Left ventricle myocardium superior (tissue), 1 donor: ENCODE results near the gene PPARG. TPM values are rescaled to one million over a fixed set of nuclear protein-coding genes. Genes with fewer than 3 reads are reported as not detected.

Experiments
- ATAC-seq: fragments of 200-7000 bp; cut with Tn5 transposase; one replicate; pipeline ENCODE4 v1.9.1; 2020; ENCODE audit warnings: mild to moderate bottlenecking, moderate library complexity
- DNase-seq: peaks from one replicate; pipeline ENCODE4 v3.0.0-alpha.2; 2020
- intact Hi-C: fragments of 100-400 bp; cut with micrococcal nuclease; formaldehyde crosslinking; loops from one replicate; pipeline ENCODE4 v1.11.0; 2022
- total RNA-seq: library from RNA; stranded (reverse); fragmentation: NEBNext Ultra II Directional; extraction: Animal tissue kit (Norgen Biotek cat#: 25700); gene quantifications from one replicate; pipeline ENCODE4 v1.2.1, GENCODE V29; 2021
- donor health status: DM: no; HTN: yes; CAD: no; lungs with severe emphysema.

Gene PPARG
- total RNA-seq, 1 donor from 2014 or later, result 24.0 TPM

DNA sequence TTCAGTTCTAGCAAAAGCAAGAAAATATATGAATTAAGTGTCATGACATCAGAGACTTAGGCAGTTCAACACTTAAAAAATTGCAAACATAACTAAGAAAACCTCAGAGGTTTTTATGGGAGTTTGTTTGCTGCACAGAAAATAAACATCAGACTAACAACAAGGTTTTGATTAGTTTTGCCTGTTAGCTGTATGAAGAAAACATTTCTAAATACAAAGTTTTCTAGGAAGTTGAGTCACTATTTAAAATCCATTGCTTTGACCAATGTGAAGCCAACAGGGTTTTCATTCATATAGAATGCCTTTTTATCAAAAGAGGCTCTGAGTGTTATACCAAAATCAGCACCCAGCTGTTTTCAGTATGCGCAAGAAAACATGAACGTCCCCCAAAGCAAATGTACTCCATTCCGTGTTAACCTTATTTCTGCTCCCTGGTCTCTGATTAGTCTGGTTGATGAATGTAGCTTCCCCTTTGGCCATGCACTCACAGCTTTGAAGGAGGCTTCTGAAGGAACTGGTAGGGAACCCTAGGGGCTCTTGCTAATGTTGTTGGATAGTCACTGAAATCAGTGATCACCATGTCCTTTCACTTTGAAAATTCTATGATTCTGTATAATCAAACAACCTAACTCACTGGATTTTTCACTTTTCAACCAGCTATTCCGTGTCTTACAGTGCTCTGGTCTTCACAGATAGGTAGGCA lies 105.8 kb downstream of the PPARG start:
- ATAC-seq (no peak), DNase-seq (no peak)
- intact Hi-C loops, result no loop called here

GRCh38 chr3:12395349-12396012 lies 106.6 kb downstream of the PPARG start:
- DNase-seq, result no peak
- no peak for ATAC-seq
- intact Hi-C loops, result no loop called here

DNA sequence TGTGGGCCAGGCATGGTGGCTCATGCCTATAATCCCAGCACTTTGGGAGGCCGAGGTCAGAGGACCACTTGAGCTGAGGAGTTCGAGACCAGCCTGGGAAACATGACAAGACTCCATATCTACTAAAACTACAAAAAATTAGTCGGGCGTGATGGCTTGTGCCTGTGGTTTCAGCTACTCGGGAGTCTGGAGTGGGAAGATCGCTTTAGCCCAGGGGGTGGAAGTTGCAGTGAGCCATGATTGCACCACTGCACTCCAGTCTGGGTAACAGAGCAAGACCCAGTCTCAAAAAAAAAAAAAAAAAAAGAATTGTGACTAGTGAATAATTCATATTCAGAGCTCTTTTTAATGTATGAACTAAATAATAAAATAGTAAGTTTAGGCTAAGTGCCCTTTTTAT lies 107.6 kb downstream of the PPARG start:
- ATAC-seq (no peak), DNase-seq (no peak)
- intact Hi-C loops, result no loop called here

- DNase-seq (no peak), ATAC-seq (no peak)
- intact Hi-C loops, result no loop called here
Observed at GRCh38 chr3:12399226-12399625, 110.4 kb downstream of the PPARG start.

DNA sequence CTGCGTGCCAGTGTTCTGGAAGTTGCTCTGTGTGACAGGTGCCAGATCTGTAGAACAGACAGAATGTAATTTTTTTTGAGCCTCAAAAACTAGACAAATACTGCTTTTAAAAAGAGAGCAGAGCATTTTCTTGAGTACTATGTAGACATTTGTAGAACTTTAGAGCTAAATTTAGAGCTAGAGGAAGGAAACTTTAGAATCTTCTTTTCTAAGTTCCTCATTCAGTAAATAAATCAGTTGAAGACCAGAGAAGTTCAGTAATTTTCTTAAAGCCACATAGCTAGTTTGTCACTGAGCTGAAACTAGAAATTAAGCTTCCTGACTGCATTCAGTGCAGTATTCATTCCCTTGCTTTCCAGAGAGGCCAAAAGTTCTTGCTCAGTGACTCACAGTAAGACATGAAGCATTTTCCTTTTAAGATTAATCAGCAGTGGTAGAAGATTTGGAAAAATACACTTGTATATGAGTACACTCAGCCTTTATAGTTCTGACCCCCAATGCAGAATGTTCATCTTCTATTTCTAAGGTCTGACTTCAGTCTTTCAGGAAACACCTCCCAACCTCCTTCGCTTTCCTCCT lies 111.8 kb downstream of the PPARG start:
- intact Hi-C loops, result no loop called here
- DNase-seq (no peak), ATAC-seq (no peak)

DNA sequence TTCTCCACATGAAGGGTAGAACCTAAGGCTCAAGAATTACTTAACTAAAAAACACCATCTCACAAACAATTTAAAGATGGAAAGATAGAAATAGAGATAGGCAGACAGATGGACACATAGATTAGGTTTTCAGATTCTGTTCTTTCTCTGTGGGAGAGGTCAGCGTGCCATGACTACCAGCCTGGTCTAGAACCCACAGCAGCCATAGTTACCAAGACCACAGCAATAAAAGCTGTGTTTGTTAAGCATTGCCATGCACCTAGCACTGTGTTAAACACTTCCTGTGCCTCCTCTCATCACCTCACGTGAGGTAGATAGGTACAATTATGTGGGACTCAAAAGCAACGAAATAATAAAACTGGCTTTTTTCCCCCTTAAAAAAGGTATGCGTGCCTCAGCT lies 112.3 kb downstream of the PPARG start:
- intact Hi-C loops, result no loop called here
- DNase-seq (no peak), ATAC-seq (no peak)

DNA sequence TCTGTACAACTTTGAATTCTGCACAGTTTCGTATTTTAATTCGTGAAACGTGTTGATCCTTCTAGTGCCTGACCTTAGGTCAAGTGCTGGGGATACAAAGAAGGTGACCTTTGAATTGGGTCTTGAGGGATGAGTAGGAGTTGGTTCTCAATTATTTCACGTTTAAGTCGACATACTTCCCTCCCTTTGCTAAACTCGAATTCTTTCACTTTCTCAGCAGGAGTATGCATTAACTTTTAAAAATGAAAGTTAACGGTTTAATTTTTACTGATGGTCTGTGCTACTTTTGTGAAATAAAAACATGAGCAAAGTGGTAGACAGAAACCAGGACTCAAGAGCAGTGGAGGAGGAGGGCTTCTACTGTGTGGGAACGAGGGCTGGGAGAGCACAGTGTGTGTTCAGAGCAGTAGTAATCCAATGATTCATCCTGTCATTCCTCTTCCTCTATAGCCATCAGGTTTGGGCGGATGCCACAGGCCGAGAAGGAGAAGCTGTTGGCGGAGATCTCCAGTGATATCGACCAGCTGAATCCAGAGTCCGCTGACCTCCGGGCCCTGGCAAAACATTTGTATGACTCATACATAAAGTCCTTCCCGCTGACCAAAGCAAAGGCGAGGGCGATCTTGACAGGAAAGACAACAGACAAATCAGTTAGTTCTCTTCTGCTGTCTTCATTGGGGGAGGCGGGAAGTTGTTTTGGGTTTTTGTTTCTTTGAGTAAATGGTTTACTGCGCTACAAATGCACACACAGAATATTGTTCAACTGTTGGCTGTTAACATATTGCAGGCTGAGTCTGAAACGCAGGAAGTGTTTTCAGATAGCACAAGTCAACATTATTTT lies 116.8 kb downstream of the PPARG start:
- intact Hi-C loops, result no loop called here
- ATAC-seq (peak; percentile 95), DNase-seq (peak; percentile 78)

DNA sequence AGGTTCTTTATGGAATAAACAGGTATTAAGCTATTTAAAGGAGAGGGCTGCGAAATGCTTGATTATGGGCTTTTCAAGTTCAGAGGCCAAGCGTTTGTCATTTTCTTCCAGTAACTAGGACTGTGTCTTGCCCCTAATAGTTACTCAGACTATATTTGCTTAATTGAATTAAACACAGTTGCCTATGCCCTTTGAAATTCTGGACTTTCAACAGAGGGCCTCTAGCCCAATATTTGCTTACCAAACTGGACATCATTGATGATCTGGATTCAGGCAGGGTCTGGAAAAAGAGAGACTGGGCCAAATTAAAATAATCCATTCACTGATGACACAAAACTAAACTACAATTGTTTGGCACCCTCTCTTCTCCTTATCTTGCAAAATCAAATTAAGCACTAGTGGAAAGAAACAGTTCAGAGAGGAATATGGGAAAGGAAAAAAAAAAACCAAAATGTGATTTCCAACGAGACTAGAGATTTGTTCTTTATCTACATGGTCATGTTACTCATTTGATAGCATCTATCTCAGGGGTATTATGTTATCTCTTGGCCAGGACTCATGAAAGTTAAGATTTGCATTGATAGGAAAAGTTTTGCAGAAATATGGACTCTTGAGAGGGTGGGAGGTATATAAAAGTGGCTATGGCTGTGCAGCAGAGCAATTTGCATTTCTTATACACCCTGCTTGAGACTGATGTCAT lies 120.3 kb downstream of the PPARG start:
- DNase-seq (no peak), ATAC-seq (no peak)
- intact Hi-C loops, result no loop called here

DNA sequence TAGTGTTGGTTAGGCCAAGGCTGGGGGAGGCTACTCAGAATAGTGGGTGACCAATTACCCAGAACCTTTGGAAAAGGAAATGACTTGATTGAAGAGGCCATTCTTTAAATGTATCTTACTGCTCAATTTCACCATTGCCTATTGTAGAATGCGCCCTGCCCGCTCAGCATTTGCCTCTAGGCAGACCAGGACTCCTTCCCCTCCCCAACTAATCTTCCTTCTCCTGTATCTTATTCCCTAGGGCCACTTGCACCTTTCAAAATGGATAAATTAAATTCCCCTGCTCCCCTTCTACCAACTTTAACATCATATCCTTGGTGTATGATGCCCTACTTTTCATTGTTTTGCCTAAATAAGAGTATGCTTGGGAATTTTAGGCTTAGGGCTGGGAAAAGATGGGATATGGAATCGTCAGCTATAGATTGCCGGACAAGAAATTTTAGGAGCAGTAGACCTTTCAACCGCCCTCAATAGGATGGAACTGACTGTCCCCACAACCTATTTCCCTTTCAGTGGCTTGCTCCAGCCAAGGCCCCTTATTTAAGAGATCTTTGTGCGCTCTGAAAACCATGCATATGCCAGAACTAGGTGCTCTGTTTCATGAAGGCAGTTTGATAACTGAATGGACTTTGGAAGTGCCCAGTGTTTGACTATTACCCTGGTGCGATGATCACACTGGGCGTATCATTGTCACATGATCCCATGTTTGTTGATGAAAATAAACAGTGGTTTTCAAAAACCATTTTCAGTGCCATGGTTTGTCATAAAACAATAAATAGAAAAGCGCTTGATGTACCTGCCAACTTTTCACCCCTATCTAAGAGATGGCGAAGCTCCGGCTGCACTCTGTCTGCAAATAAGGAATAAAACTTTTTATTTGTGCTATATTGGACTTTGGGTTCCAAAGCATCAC lies 121.1 kb downstream of the PPARG start:
- intact Hi-C loops, result no loop called here
- no peak for ATAC-seq
- DNase-seq, result no peak

DNA sequence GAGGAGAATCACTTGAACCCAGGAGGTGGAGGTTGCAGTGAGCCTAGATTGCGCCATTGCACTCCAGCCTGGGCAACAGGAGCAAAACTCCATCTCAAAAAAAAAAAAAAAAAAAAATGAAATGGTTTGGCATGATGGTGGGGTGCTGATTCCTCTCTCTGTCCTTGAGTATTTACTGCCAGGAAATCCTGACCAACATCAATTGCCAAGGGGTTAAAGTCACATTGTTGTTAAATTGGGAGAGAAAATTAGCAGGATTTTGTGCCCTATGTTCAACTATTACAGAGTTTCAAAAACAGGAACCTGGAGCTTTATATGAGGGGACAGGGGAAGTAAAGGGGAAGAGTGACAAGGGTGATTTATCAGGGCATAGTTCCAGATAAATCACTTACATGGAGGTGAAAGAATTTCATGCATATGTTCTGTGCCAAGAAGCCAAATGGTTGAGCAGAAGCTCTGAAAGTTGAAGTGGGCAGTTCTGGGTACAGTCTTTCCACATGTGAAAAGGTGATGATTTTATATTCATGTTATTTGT lies 124.9 kb downstream of the PPARG start:
- intact Hi-C loops, result no loop called here
- peak; percentile 27 for ATAC-seq
- no peak for DNase-seq

DNA sequence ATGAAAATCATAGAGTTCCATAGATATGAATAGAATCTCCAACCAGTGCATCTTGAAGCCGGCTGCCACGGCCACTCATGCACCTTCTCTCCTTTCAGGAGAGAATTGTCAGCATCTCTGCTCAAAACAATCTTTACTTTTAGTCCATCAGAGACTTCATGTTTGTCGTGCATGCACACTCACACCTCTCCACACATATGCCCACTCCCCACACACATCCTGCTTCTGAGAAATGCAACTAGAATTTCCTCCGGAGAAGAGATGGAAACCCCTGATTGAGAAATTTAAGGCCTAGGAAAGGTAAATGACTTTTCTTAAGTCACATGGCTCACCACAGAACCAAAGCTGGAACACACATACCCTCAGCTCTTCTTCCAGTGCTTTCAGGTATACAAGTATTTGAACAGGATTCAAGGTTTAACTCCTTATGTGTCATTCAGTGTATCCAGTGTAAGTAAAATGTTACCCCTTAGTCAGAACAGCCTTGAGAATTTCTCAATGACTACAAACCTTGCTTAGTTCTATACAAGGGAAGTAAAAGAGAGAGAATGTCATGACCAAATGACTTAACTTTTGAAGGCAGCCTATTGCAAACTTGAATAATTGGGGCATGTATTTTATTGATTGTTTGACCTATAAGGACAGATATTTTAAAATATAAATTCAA lies 126.3 kb downstream of the PPARG start:
- DNase-seq, result no peak
- intact Hi-C loops, result no loop called here
- ATAC-seq, result no peak

GRCh38 chr3:12416731-12417130 lies 127.9 kb downstream of the PPARG start:
- no peak for ATAC-seq

GRCh38 chr3:12420393-12420792 lies 131.5 kb downstream of the PPARG start:
- intact Hi-C loops, result no loop called here
- ATAC-seq, result no peak
- DNase-seq, result no peak

More at GRCh38 chr3:12416731-12417130, 127.9 kb downstream of the PPARG start:
- intact Hi-C loops, result no loop called here
- DNase-seq, result no peak

DNA sequence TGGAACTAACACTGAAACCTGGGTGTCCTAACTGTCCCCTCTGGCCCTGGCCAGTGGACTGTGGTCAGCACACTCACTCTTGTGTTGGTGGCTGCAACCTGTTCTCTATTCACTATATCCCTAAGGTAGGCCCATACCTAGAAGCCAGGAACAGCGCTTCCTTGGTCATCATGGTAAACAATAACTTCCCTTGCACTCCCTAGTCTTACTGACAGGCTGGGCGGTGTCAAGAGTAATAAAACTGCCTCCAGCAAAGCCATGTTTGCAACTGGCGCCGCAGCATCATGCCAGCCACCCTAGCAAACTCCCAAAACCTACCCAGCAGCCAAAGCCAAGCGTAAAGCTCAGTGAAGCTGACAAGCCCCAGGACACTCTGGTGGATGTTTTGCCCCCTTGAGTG lies 132.3 kb downstream of the PPARG start:
- intact Hi-C loops, result no loop called here
- DNase-seq (no peak), ATAC-seq (no peak)

DNA sequence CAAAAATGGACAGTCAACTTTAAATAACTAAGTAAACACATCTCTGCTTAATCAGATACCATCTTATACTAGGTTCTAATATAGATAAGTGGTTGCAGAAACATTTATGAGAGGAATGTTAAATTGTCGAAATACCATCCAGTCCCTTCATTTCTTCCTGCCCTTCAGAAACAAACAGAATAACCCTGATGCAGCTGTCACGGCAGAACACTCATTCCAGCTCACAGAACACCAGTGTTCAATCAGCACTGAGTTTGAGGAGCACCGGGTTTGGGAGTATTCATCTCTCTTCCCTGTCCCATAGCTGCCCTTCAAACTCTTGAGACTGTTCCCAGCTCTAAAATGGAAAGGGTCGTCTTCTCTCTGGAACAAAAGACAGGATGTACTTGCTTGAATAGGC lies 134.3 kb downstream of the PPARG start:
- ATAC-seq (no peak), DNase-seq (no peak)
- intact Hi-C loops, result no loop called here

- intact Hi-C loops, result no loop called here
- peak; percentile 36 for DNase-seq
- peak; percentile 77 for ATAC-seq
Observed at GRCh38 chr3:12423918-12424630, 135.2 kb downstream of the PPARG start.
